Mucosa of rectum (tissue), 2 donors: ENCODE data around the gene FOXN1.
"Not testable (repeated sequence)": the region's sequence is repeated elsewhere in the genome, so short reads cannot be mapped to it uniquely, and the experiment has no call there.

Source experiments
- H3K27ac ChIP-seq, 2 donors: one replicate each; pipeline ENCODE4 v1.7.0; 2013; ENCODE audit warnings: inconsistent platforms in 2 of 2, low read depth in 2 of 2, low read length in 2 of 2
- H3K27me3 ChIP-seq, 2 donors: one replicate each; pipeline ENCODE4 v1.7.0; 2013; ENCODE audit warnings: low read length in 2 of 2; ENCODE audit not compliant: control insufficient read depth in 2 of 2, insufficient read depth in 2 of 2
- H3K36me3 ChIP-seq, 2 donors: one replicate each; pipeline ENCODE4 v1.7.0; 2013; ENCODE audit warnings: low read length in 2 of 2; ENCODE audit not compliant: control insufficient read depth in 2 of 2, insufficient read depth in 2 of 2
- H3K4me1 ChIP-seq, 2 donors: one replicate each; pipeline ENCODE4 v1.7.0; 2013; ENCODE audit warnings: low read length in 2 of 2, mild to moderate bottlenecking in 1 of 2; ENCODE audit not compliant: control insufficient read depth in 2 of 2, insufficient read depth in 2 of 2
- H3K4me3 ChIP-seq, 2 donors: one replicate each; pipeline ENCODE4 v1.7.0; 2013; ENCODE audit warnings: low read length in 2 of 2
- H3K9ac ChIP-seq, 2 donors: one replicate each; pipeline ENCODE4 v1.7.0; 2013; ENCODE audit warnings: low read length in 2 of 2, low read depth in 1 of 2, mild to moderate bottlenecking in 1 of 2
- H3K9me3 ChIP-seq, 2 donors: one replicate each; pipeline ENCODE4 v1.7.0; 2013; ENCODE audit warnings: low read length in 2 of 2; ENCODE audit not compliant: control insufficient read depth in 2 of 2
- donor health status: healthy.
- donor health status: Normal muscosa, but diverticular disease.

The FOXN1 gene, protein sequence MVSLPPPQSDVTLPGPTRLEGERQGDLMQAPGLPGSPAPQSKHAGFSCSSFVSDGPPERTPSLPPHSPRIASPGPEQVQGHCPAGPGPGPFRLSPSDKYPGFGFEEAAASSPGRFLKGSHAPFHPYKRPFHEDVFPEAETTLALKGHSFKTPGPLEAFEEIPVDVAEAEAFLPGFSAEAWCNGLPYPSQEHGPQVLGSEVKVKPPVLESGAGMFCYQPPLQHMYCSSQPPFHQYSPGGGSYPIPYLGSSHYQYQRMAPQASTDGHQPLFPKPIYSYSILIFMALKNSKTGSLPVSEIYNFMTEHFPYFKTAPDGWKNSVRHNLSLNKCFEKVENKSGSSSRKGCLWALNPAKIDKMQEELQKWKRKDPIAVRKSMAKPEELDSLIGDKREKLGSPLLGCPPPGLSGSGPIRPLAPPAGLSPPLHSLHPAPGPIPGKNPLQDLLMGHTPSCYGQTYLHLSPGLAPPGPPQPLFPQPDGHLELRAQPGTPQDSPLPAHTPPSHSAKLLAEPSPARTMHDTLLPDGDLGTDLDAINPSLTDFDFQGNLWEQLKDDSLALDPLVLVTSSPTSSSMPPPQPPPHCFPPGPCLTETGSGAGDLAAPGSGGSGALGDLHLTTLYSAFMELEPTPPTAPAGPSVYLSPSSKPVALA

DNA sequence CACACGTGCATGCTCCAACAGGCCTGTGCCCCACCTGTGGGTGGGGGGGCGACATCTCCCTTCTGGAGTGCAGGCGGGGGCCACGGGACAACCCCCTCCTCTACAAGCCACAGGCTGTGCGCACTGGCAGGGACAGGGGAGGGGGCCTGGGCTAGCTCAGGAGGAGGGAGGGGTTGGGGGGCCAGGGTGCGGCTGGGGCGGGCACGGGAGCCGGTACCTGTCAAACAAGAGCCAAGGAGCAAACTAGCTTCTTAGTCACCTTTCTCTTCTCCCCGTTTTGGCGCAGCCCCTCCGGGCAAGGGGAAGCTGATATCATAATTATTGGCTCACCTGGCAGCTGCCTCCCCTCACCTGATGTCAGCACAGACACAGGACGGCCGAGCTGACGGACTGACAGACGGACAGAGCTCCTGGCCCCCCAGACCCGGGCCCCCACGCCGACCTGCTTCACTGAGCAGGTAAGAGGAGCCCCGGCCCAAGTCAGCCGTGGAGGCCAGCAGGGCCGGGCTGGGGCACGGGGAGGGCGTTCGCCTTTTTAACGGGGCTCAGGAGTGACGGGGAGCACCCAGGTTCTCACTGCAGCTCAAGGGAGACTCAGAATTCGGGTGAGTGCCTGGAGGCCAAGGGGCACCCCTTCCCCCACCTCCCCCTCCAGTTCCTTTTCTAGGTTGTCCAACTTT is at the start of gene FOXN1:
Gene FOXN1 (plus strand): TSS at position 363 of the 680 bp plus-strand sequence. CDS start 17,622 bp downstream, outside the sequence.
- Histone ChIP-seq H3K4me1 (peaks cover 8 to 14% of the 10 kb centered on the region in 2 donors), H3K4me3 (no peak within 1 kb of the TSS), H3K9me3 (no peaks in the 10 kb centered on the region), H3K27ac (no peak within 1 kb of the TSS), H3K27me3 (peaks cover 0 to 4% of the 10 kb centered on the region in 2 donors), H3K36me3 (no peaks in the 10 kb centered on the region), H3K9ac (no peak within 1 kb of the TSS)

DNA sequence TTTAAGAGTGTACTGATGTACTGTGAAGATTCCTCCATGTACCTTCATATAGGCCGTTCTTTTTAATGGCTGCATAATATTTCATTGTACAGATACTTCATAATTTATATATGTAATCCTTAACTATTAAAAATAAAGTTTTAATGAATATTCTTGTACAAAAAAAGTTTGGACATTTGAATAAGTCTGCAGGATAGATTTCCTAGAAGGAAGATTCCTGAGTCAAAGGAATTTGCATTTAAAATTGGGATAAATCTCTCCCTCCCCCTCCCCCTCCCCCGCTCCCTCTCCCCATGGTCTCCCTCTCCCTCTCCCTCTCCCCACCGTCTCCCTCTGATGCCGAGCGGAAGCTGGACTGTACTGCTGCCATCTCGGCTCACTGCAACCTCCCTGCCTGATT is 48.3 kb upstream of the FOXN1 start:
- Histone ChIP-seq H3K9ac (no peak overlapping the region), H3K36me3 (no peaks in the 10 kb centered on the region), H3K27me3 (no peaks in the 10 kb centered on the region), H3K4me3 (no peak overlapping the region), H3K4me1 (no peaks in the 10 kb centered on the region), H3K9me3 (no peaks in the 10 kb centered on the region), H3K27ac (no peak overlapping the region)

DNA sequence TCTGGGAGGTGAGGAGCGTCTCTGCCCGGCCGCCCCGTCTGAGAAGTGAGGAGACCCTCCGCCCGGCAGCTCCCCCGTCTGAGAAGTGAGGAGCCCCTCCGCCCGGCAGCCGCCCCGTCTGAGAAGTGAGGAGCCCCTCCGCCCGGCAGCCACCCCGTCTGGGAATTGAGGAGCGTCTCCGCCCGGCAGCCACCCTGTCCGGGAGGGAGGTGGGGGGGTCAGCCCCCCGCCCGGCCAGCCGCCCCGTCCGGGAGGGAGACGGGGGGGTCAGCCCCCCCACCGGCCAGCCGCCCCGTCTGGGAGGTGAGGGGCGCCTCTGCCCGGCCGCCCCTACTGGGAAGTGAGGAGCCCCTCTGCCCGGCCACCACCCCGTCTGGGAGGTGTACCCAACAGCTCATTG is 47.3 kb upstream of the FOXN1 start:
- not testable (repeated sequence) for H3K36me3 ChIP-seq, H3K4me1 ChIP-seq, H3K27ac ChIP-seq, H3K4me3 ChIP-seq, H3K9ac ChIP-seq, H3K9me3 ChIP-seq, H3K27me3 ChIP-seq

DNA sequence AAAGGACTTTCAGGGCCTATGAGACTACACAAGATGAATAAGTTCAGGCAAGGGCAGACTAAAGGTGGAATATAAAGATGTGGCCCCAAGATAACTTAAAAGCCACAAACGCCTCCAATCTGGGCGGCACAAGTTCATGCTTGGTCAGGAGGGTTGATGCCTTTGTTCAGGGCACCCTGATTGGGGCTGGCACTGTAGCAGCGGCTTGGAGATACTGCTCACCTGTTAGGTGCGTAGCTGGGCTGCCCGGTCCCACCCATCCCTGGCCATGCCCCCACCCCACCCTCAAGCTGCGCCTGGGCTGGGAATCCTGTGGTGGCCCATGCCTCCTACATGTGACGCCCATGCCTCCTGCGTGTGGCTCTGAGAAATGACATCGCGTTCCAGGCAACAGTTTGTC is 45.2 kb upstream of the FOXN1 start:
- no peaks in the 10 kb centered on the region for H3K9me3 ChIP-seq
- H3K9ac ChIP-seq, result no peak overlapping the region
- no peaks in the 10 kb centered on the region for H3K4me1 ChIP-seq

DNA sequence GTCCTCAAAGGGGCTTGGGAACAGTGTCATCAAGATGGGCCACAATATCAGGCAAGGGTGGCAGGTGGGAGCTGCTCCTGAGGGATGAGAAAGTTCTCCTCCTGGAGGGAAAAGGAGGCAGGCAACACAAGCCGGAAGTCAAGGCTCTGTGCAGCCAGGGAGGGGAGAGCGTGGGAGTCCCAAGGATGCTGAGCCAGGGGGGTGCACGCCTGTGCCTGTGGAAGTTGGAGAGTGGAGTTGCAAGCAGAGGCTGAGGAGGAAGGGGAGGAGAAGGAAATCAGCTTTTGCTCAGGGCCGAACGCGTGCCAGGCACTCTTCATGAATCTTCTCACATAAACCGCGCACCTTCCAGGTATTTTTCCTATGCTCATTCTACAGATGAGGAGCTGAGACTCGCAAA is 40.1 kb upstream of the FOXN1 start:
- H3K27me3 ChIP-seq, result peaks cover 0 to 5% of the 10 kb centered on the region in 2 donors
- H3K36me3 ChIP-seq, result no peaks in the 10 kb centered on the region
- no peak overlapping the region for H3K9ac ChIP-seq
- no peaks in the 10 kb centered on the region for H3K9me3 ChIP-seq
- H3K4me1 ChIP-seq, result peaks cover 3 to 5% of the 10 kb centered on the region in 2 donors
- H3K27ac ChIP-seq, result no peak overlapping the region
- no peak overlapping the region for H3K4me3 ChIP-seq

More for the DNA sequence above, 45.2 kb upstream of the FOXN1 start:
- H3K27me3 ChIP-seq, result peaks cover 0 to 5% of the 10 kb centered on the region in 2 donors
- H3K27ac ChIP-seq, result no peak overlapping the region
- H3K4me3 ChIP-seq, result no peak overlapping the region
- no peaks in the 10 kb centered on the region for H3K36me3 ChIP-seq

DNA sequence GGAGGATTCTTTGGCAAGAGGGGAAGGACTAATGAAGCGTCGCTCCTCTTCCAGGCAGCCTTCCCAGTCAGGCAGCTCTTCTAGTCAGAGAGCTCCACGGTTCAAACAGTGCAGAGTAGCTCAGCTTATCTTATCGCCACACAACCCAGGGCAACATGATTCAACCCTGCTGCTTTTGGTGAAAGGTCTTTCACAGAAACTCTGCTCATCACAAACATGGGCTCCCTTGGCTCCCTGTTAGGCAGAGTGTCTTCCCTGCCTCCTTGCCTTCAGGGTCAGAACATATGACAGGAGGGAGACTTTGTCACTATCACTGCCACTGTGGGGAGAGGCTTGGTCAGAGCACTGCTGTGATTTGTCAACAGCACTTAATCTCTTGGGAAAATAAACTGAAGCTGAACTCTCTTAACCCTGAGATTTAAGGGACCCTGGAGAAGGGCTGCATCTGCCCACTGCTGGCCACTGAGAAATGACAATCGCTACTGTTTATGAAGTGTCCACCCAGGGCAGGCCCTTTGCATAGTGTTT is 39.6 kb upstream of the FOXN1 start:
- no peaks in the 10 kb centered on the region for H3K9me3 ChIP-seq
- H3K4me1 ChIP-seq, result peaks cover 3 to 6% of the 10 kb centered on the region in 2 donors
- no peak overlapping the region for H3K27ac ChIP-seq
- no peak overlapping the region for H3K9ac ChIP-seq
- H3K4me3 ChIP-seq, result no peak overlapping the region
- no peaks in the 10 kb centered on the region for H3K36me3 ChIP-seq
- H3K27me3 ChIP-seq, result peaks cover 0 to 5% of the 10 kb centered on the region in 2 donors

DNA sequence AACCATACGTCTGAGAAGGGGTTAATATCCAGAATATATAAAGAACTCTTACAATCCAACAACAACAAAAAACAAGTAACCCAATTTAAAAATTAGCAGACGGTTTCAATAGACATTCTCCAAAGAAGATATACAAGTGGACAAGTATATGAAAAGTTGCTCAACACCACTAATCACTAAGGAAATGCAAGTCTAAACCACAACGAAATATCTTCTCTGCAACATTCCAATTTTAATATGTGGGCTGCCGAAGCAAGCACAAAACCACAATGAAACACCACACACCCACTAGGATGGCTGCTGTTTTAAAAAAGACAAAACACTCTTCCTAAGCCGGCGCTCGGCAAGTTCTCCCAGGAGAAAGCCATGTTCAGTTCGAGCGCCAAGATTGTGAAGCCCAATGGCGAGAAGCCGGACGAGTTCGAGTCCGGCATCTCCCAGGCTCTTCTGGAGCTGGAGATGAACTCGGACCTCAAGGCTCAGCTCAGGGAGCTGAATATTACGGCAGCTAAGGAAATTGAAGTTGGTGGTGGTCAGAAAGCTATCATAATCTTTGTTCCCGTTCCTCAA is 38.6 kb upstream of the FOXN1 start:
- Histone ChIP-seq H3K4me3 (no peak overlapping the region), H3K27me3 (peaks cover 0 to 5% of the 10 kb centered on the region in 2 donors), H3K4me1 (peaks cover 3 to 6% of the 10 kb centered on the region in 2 donors), H3K9ac (no peak overlapping the region), H3K9me3 (no peaks in the 10 kb centered on the region), H3K36me3 (no peaks in the 10 kb centered on the region), H3K27ac (no peak overlapping the region)

DNA sequence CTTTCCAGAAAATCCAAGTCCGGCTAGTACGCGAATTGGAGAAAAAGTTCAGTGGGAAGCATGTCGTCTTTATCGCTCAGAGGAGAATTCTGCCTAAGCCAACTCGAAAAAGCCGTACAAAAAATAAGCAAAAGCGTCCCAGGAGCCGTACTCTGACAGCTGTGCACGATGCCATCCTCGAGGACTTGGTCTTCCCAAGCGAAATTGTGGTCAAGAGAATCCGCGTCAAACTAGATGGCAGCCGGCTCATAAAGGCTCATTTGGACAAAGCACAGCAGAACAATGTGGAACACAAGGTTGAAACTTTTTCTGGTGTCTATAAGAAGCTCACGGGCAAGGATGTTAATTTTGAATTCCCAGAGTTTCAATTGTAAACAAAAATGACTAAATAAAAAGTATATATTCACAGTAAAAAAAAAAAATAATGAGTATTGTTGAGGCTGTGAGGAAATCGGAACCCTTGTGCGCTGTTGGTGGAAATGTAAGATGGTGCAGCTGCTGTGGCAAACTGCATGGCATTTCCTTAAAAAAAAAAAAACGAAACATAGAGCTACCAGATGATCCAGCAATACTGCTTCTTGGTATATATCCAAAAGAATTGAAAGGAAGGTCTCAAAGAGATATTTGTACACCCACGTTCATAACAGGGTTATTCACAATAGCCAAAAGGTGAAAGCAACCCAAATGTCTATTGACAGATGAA is 38.0 kb upstream of the FOXN1 start:
- H3K4me3 ChIP-seq, H3K9me3 ChIP-seq, H3K9ac ChIP-seq, H3K27me3 ChIP-seq, H3K27ac ChIP-seq, H3K36me3 ChIP-seq: not testable (repeated sequence)
- peaks cover 9 to 11% of the 10 kb centered on the region in 2 donors for H3K4me1 ChIP-seq

DNA sequence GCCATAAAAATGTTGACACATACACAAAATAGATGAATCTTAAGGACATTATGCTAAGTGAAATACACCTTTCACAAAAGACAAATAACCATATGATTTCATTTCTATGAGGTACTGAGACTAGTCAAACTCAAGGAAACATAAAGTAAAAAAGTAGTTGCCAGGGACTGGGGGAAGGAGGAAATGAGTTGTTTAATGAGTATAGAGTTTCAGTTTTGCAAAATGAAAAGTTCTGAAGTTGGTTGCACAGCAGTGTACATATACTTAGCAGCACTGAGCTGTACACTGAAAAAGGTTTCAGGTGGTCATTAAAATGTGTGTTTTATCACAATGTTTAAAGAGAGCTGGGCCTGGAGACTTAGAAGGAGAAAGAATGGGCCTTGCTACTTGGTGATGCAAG is 37.4 kb upstream of the FOXN1 start:
- no peaks in the 10 kb centered on the region for H3K36me3 ChIP-seq
- no peak overlapping the region for H3K9ac ChIP-seq
- H3K4me1 ChIP-seq, result peaks cover 15 to 16% of the 10 kb centered on the region in 2 donors
- no peaks in the 10 kb centered on the region for H3K9me3 ChIP-seq
- H3K4me3 ChIP-seq, result no peak overlapping the region
- peaks cover 0 to 5% of the 10 kb centered on the region in 2 donors for H3K27me3 ChIP-seq
- no peak overlapping the region for H3K27ac ChIP-seq
